ENCODE measurements around the gene CEL.

DNA sequence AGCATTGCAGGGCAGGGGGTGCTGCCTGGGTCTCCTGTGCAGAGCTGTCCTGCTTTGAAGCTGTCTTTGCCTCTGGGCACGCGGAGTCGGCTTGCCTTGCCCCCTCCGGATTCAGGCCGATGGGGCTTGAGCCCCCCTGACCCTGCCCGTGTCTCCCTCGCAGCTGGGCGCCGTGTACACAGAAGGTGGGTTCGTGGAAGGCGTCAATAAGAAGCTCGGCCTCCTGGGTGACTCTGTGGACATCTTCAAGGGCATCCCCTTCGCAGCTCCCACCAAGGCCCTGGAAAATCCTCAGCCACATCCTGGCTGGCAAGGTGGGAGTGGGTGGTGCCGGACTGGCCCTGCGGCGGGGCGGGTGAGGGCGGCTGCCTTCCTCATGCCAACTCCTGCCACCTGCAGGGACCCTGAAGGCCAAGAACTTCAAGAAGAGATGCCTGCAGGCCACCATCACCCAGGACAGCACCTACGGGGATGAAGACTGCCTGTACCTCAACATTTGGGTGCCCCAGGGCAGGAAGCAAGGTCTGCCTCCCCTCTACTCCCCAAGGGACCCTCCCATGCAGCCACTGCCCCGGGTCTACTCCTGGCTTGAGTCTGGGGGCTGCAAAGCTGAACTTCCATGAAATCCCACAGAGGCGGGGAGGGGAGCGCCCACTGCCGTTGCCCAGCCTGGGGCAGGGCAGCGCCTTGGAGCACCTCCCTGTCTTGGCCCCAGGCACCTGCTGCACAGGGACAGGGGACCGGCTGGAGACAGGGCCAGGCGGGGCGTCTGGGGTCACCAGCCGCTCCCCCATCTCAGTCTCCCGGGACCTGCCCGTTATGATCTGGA lies 2.7 kb downstream of the CEL start:
- TF ChIP-seq CTCF (IDR thresholded peaks at IDR 0.05; ENCODE audit: insufficient read depth, low read depth, low read length) (no peak), EZH2 (IDR thresholded peaks at IDR 0.05; ENCODE audit: insufficient read depth, low read length) (no peak)
